Suprapubic skin (tissue), 4 donors: ENCODE data around the gene SPOCK2. TPM values are rescaled to one million over a fixed set of nuclear protein-coding genes. Genes with fewer than 3 reads are reported as not detected.
A peak's percentile ranks its signal among the peaks of the same experiment; 100 is the strongest.

Experiments used
- DNase-seq, 2 donors: peaks; one replicate each; pipeline ENCODE4 v3.0.0-alpha.2; 2019; ENCODE audit warnings: low spot score in 2 of 2
- H3K27ac ChIP-seq: fragments of 200-600 bp; sonication (generic); one replicate; pipeline ENCODE4 v1.5.1; 2019
- H3K27me3 ChIP-seq: fragments of 200-600 bp; sonication (generic); one replicate; pipeline ENCODE4 v1.5.1; 2019
- H3K36me3 ChIP-seq: fragments of 200-600 bp; sonication (generic); one replicate; pipeline ENCODE4 v1.5.1; 2019
- H3K4me1 ChIP-seq: fragments of 200-600 bp; sonication (generic); one replicate; pipeline ENCODE4 v1.5.1; 2019
- H3K4me3 ChIP-seq: fragments of 200-600 bp; sonication (generic); one replicate; pipeline ENCODE4 v1.5.1; 2019; ENCODE audit warnings: mild to moderate bottlenecking
- H3K9me3 ChIP-seq: fragments of 200-600 bp; sonication (generic); one replicate; pipeline ENCODE4 v1.5.1; 2019
- CTCF ChIP-seq, 2 donors: fragments of 200-600 bp in 1 of 2; fragments of 450-650 bp in 1 of 2; sonication (generic) in 1 of 2; IDR thresholded peaks; one replicate each; pipeline ENCODE4 v1.5.1; 2016 to 2019; ENCODE audit warnings: antibody characterized with exemption in 2 of 2, mild to moderate bottlenecking in 1 of 2, moderate library complexity in 1 of 2
- EP300 ChIP-seq: sonication (generic); formaldehyde crosslinking; IDR thresholded peaks from one replicate; pipeline ENCODE4 v1.6.1; 2017; ENCODE audit warnings: antibody characterized with exemption
- POLR2A ChIP-seq, 2 donors: fragments of 450-650 bp; IDR thresholded peaks; one replicate each; pipeline ENCODE4 v1.6.1; 2017; ENCODE audit warnings: antibody characterized with exemption in 2 of 2, mild to moderate bottlenecking in 2 of 2, moderate library complexity in 2 of 2
- POLR2AphosphoS5 ChIP-seq, 3 donors: sonication (generic); formaldehyde crosslinking; IDR thresholded peaks; one replicate each; pipeline ENCODE4 v1.6.1; 2017; ENCODE audit warnings: antibody characterized with exemption in 3 of 3
- WGBS: methylation state at CpG from one replicate; pipeline ENCODE4 v1.1.5; 2018; 5-methylcytosine and 5-hydroxymethylcytosine counted together
- total RNA-seq, 4 donors: library from RNA; depleted of rRNA; stranded (reverse); fragments of >200 nt; gene quantifications; one replicate each; pipeline ENCODE4 v1.1.0, GENCODE V29; 2016

SPOCK2 gene
- total RNA-seq, 4 donors from 2014 or later = 1.5 to 3.7 (median 1.8) TPM

GRCh38 chr10:72107325-72108003, 19.1 kb upstream of the SPOCK2 start:
- no peak overlapping the region for H3K4me3 ChIP-seq
- H3K36me3 ChIP-seq = no peaks in the 10 kb centered on the region
- no peak for TF ChIP-seq POLR2A (IDR thresholded peaks at IDR 0.05)
- TF ChIP-seq CTCF (IDR thresholded peaks at IDR 0.05) = no peak
- no peak for TF ChIP-seq POLR2AphosphoS5 (IDR thresholded peaks at IDR 0.05)
- no peak for TF ChIP-seq EP300
- H3K4me1 ChIP-seq = peaks cover 4% of the 10 kb centered on the region
- H3K27me3 ChIP-seq = no peaks in the 10 kb centered on the region
- DNase-seq = no peak
- no peaks in the 10 kb centered on the region for H3K9me3 ChIP-seq
- 38% methylated on average over 3 of the region's 3 CpGs for WGBS
- no peak overlapping the region for H3K27ac ChIP-seq

GRCh38 chr10:72106896-72107295, 18.5 kb upstream of the SPOCK2 start:
- TF ChIP-seq EP300 (no peak), POLR2A (IDR thresholded peaks at IDR 0.05) (no peak), CTCF (IDR thresholded peaks at IDR 0.05) (no peak), POLR2AphosphoS5 (IDR thresholded peaks at IDR 0.05) (no peak)
- H3K27me3 ChIP-seq = no peaks in the 10 kb centered on the region
- no peak overlapping the region for H3K4me3 ChIP-seq
- WGBS = 59% methylated on average over 2 of the region's 2 CpGs
- no peak for DNase-seq
- H3K36me3 ChIP-seq = peaks cover 2% of the 10 kb centered on the region
- no peaks in the 10 kb centered on the region for H3K9me3 ChIP-seq
- H3K4me1 ChIP-seq = peaks cover 4% of the 10 kb centered on the region
- H3K27ac ChIP-seq = no peak overlapping the region

- DNase-seq = no peak
- no peaks in the 10 kb centered on the region for H3K9me3 ChIP-seq
- peaks cover 4% of the 10 kb centered on the region for H3K4me1 ChIP-seq
- H3K27ac ChIP-seq = no peak overlapping the region
- peaks cover 6% of the 10 kb centered on the region for H3K36me3 ChIP-seq
- no peaks in the 10 kb centered on the region for H3K27me3 ChIP-seq
- H3K4me3 ChIP-seq = no peak overlapping the region
- TF ChIP-seq POLR2AphosphoS5 (IDR thresholded peaks at IDR 0.05) = no peak
- TF ChIP-seq CTCF (IDR thresholded peaks at IDR 0.05) = no peak
- no peak for TF ChIP-seq EP300
- no peak for TF ChIP-seq POLR2A (IDR thresholded peaks at IDR 0.05)
- 68% methylated on average over 2 of the region's 2 CpGs for WGBS
Measured at GRCh38 chr10:72106154-72106849, 18.0 kb upstream of the SPOCK2 start.

- Histone ChIP-seq H3K4me3 (no peak overlapping the region), H3K27ac (no peak overlapping the region), H3K4me1 (peaks cover 4% of the 10 kb centered on the region), H3K27me3 (no peaks in the 10 kb centered on the region), H3K36me3 (peaks cover 12% of the 10 kb centered on the region), H3K9me3 (no peaks in the 10 kb centered on the region)
- 82% methylated on average over 5 of the region's 5 CpGs for WGBS
- DNase-seq = no peak
- no peak for TF ChIP-seq POLR2A (IDR thresholded peaks at IDR 0.05)
- no peak for TF ChIP-seq POLR2AphosphoS5 (IDR thresholded peaks at IDR 0.05)
- TF ChIP-seq EP300 = no peak
- no peak for TF ChIP-seq CTCF (IDR thresholded peaks at IDR 0.05)
Measured at GRCh38 chr10:72105710-72106109, 17.4 kb upstream of the SPOCK2 start.

- WGBS = 87% methylated on average over 7 of the region's 9 CpGs
- Histone ChIP-seq H3K4me1 (peaks cover 4% of the 10 kb centered on the region), H3K36me3 (peaks cover 15% of the 10 kb centered on the region), H3K27ac (peak overlapping the region; percentile 25), H3K27me3 (no peaks in the 10 kb centered on the region), H3K9me3 (no peaks in the 10 kb centered on the region), H3K4me3 (no peak overlapping the region)
- DNase-seq = no peak
- TF ChIP-seq POLR2AphosphoS5 (IDR thresholded peaks at IDR 0.05) (no peak), POLR2A (IDR thresholded peaks at IDR 0.05) (no peak), CTCF (IDR thresholded peaks at IDR 0.05) (no peak), EP300 (no peak)
Measured at GRCh38 chr10:72105098-72105475, 16.7 kb upstream of the SPOCK2 start.
